HG03565 (cell line): ENCODE results near the gene GALNT12.

Experiments
- ATAC-seq: cut with Tn5 transposase; IDR thresholded peaks from one replicate; pipeline ENCODE4 v1.9.1; 2021; ENCODE audit warnings: mild to moderate bottlenecking, moderate library complexity; ENCODE audit not compliant: unreplicated experiment

GALNT12 gene

GRCh38 chr9:98807070-98807813, at the start of gene GALNT12:
Gene GALNT12 (plus strand): TSS chr9:98807670. CDS start chr9:98807699, 29 bp downstream.
- ATAC-seq = no peak

- ATAC-seq = no peak
Measured at GRCh38 chr9:98760231-98760630, 47.2 kb upstream of the GALNT12 start.

GRCh38 chr9:98763986-98764745, 43.3 kb upstream of the GALNT12 start:
- no peak for ATAC-seq

- no peak for ATAC-seq
Measured at GRCh38 chr9:98765256-98765655, 42.2 kb upstream of the GALNT12 start.

- ATAC-seq = no peak
Measured at GRCh38 chr9:98766586-98766985, 40.9 kb upstream of the GALNT12 start.

GRCh38 chr9:98767196-98767595, 40.3 kb upstream of the GALNT12 start:
- ATAC-seq = no peak

- no peak for ATAC-seq
Measured at GRCh38 chr9:98767915-98768314, 39.6 kb upstream of the GALNT12 start.

GRCh38 chr9:98768344-98768743, 39.1 kb upstream of the GALNT12 start:
- no peak for ATAC-seq

- ATAC-seq = no peak
Measured at GRCh38 chr9:98770717-98771116, 36.8 kb upstream of the GALNT12 start.

- ATAC-seq = no peak
Measured at GRCh38 chr9:98771209-98771874, 36.1 kb upstream of the GALNT12 start.

- no peak for ATAC-seq
Measured at GRCh38 chr9:98772364-98773155, 34.9 kb upstream of the GALNT12 start.

- ATAC-seq = no peak
Measured at GRCh38 chr9:98773721-98774120, 33.7 kb upstream of the GALNT12 start.

GRCh38 chr9:98774746-98775145, 32.7 kb upstream of the GALNT12 start:
- no peak for ATAC-seq

GRCh38 chr9:98775831-98776441, 31.5 kb upstream of the GALNT12 start:
- ATAC-seq = no peak

- no peak for ATAC-seq
Measured at GRCh38 chr9:98777618-98778017, 29.9 kb upstream of the GALNT12 start.

GRCh38 chr9:98778251-98778650, 29.2 kb upstream of the GALNT12 start:
- no peak for ATAC-seq

- ATAC-seq = no peak
Measured at GRCh38 chr9:98778711-98779530, 28.5 kb upstream of the GALNT12 start.

- ATAC-seq = no peak
Measured at GRCh38 chr9:98780059-98780749, 27.3 kb upstream of the GALNT12 start.
